GM13976 (cell line): Measurements from ENCODE around the gene CCL20.

Experiments
- DNase-seq: peaks from one replicate; pipeline ENCODE4 v3.0.0; 2012; ENCODE audit warnings: low spot score
- in situ Hi-C: fragments of 300-500 bp; cut with MboI; formaldehyde crosslinking; loops from one replicate; pipeline ENCODE4 v1.12.0; 2022; ENCODE audit warnings: low sequenced_read_pairs, mixed read lengths, inconsistent platforms; ENCODE audit not compliant: unreplicated experiment
- TF ChIP-seq, protein P1 (sequence below): IDR thresholded peaks from 2 replicates; pipeline ENCODE4 v1.5.1; 2012; ENCODE audit warnings: borderline replicate concordance, mild to moderate bottlenecking; ENCODE audit not compliant: insufficient read depth; ENCODE audit errors: extremely low read depth, missing control alignments, control extremely low read depth

CCL20 gene

DNA sequence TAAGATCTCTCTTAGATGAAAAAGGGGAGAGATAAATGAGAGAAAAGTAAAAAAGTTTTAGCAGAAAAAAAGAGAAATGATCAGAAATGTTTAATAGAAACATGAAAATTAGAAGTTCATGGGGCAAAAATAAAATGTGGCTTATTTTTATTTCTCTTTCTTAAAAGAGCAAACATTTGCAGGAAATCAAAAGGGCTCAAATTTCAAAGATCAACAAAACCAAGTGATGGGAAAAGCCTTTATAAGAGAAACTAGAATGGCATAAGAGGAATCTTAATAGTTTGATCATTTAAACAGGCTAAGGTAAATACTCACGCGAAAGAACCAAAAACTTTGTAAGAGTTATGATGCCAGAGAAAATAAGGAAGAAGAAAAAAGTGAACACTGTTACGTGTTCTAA is 34.5 kb downstream of the CCL20 start:
- in situ Hi-C loops = no loop called here
- no peak for DNase-seq
- TF ChIP-seq, protein P1, sequence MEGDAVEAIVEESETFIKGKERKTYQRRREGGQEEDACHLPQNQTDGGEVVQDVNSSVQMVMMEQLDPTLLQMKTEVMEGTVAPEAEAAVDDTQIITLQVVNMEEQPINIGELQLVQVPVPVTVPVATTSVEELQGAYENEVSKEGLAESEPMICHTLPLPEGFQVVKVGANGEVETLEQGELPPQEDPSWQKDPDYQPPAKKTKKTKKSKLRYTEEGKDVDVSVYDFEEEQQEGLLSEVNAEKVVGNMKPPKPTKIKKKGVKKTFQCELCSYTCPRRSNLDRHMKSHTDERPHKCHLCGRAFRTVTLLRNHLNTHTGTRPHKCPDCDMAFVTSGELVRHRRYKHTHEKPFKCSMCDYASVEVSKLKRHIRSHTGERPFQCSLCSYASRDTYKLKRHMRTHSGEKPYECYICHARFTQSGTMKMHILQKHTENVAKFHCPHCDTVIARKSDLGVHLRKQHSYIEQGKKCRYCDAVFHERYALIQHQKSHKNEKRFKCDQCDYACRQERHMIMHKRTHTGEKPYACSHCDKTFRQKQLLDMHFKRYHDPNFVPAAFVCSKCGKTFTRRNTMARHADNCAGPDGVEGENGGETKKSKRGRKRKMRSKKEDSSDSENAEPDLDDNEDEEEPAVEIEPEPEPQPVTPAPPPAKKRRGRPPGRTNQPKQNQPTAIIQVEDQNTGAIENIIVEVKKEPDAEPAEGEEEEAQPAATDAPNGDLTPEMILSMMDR = no peak

DNA sequence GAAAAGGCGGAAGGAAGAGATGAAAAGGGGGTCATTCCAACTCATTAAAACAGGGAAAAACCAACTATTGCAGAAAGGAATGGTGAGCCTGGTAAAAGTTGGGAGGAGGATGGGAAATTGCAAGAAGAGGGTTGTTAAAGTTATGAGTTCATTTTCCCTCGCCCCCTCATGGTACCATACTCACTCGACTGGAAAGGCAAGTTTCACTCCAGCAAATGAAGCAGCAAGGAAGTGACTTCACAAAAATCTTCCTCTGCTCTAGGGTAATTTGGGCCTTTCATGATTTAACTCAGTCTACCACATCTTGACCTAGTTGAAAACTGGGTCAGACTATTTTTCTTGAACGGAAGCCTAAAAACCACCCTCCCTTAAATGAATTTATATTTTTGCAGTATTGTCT is 34.9 kb downstream of the CCL20 start:
- in situ Hi-C loops = no loop called here

DNA sequence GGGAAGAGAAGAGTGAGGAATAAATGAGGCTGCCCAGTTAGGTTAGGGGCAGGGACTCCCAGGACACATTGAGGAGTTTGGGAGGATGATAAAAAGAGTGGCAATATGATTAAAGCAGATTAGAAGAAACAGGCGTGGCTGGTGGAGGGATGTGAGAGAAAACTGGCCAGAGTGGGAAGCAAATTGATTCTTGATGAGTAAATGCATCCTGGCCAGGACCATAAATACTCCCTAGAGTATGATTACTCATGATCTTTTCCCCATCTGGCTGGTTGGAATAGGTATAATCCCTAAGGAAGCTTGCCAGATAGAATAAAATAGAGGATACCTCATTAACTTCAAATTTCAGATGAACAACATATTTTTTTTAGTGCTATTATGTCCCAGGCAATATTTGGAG is 36.3 kb downstream of the CCL20 start:
- TF ChIP-seq, protein P1 = no peak
- in situ Hi-C loops = loop anchor here (10.0 kb wide), 1 partner anchor 75 kb away; no protein-coding TSS in a partner anchor
- no peak for DNase-seq

More for the DNA sequence above, 34.9 kb downstream of the CCL20 start:
- TF ChIP-seq, protein P1 = no peak
- DNase-seq = peak; percentile 73

DNA sequence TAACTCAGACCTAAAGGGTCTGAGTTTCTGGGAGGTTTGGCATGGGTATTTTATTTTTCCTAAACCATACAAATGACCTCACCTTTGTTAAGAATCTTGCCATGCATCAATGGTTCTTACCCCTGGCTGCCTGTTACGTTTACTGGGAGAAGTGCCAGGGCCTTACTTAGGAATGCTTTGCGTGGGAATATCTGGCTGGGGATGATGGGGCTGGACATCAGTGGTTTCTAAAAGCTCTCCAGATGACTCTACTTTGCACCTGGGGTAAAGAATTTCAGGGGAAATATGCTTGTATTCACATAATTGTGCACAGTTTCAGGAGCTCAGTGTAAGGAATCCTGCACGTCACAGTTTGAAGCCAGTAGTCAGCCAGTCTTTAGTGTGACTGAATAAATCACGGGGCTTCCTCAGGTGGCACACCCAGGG is 39.6 kb downstream of the CCL20 start:
- TF ChIP-seq, protein P1 = no peak
- no peak for DNase-seq
- in situ Hi-C loops = loop anchor here (10.0 kb wide), 1 partner anchor 78 kb away; no protein-coding TSS in a partner anchor

DNA sequence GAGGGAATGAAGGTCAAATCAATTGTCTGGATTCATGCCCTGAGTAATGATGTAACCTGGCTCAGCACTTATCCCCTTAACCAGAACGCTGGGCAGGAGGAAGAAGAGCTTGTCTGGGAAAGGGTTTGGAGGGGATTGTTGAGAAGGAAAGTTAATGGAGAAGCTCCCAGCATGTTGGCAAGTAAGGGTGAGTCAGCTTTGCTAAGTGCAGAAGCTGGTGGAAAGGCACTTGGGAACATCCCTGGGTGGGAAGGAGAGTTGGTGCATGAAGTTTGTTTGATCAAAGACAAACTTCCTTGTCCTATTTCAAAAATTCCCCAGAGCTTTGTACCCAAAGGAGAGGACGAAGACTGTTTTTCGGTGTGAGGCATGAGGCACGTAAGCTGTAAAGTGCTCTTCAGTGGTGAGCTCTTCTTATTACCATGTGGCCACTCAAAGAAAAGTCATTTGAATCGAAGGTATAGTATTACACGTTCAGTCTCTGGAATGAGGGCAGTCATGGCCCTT is 40.2 kb downstream of the CCL20 start:
- no peak for DNase-seq
- TF ChIP-seq, protein P1 = no peak

DNA sequence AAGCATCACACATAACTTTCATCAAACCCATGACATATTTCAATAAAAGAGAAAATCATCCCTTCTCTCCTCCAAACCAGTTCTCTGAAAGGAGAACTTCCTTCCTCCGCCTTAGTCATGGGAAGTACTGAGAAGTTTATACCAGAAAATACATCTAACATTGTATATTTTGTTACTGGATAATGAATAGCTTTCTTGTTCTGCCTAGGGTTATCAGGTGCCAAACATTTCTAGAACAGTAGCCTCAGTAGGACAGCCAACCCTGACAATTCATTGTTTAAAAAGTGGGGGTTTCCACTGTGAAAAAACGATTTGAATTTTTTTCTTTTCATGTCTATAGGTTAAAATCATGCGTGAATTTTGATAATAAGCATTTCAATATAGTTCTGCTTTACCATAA is 41.8 kb downstream of the CCL20 start:
- DNase-seq = no peak
- TF ChIP-seq, protein P1 = no peak
- in situ Hi-C loops = loop anchor here (10.0 kb wide), 1 partner anchor 81 kb away; no protein-coding TSS in a partner anchor

More for the DNA sequence above, 40.2 kb downstream of the CCL20 start:
- in situ Hi-C loops = loop anchor here (10.0 kb wide), 1 partner anchor 79 kb away; no protein-coding TSS in a partner anchor
